ENCODE results near the gene ASH1L.

ASH1L gene

DNA sequence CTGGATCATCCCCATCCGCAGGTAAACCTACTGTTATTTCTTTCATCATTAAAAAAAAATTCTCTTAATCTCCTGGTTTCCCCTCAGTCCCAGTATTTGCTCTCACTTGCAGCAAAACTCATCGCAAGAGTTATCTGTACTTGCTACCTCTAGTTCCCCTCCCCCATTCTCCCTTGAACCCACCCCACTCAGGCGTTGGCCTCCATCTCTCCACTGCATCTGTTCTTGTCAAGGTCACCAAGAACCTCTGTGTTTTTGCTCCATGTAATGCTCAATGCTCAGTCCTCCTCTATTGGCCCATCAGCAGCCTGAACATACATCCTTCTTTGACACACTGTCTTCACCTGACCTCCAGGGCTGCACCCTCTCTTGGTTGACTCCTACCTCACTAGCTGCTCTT is 265.9 kb downstream of the ASH1L start:
- TF ChIP-seq GABPA (IDR thresholded peaks at IDR 0.05; ENCODE audit: low read depth) = no peak
- TF ChIP-seq, protein P1, sequence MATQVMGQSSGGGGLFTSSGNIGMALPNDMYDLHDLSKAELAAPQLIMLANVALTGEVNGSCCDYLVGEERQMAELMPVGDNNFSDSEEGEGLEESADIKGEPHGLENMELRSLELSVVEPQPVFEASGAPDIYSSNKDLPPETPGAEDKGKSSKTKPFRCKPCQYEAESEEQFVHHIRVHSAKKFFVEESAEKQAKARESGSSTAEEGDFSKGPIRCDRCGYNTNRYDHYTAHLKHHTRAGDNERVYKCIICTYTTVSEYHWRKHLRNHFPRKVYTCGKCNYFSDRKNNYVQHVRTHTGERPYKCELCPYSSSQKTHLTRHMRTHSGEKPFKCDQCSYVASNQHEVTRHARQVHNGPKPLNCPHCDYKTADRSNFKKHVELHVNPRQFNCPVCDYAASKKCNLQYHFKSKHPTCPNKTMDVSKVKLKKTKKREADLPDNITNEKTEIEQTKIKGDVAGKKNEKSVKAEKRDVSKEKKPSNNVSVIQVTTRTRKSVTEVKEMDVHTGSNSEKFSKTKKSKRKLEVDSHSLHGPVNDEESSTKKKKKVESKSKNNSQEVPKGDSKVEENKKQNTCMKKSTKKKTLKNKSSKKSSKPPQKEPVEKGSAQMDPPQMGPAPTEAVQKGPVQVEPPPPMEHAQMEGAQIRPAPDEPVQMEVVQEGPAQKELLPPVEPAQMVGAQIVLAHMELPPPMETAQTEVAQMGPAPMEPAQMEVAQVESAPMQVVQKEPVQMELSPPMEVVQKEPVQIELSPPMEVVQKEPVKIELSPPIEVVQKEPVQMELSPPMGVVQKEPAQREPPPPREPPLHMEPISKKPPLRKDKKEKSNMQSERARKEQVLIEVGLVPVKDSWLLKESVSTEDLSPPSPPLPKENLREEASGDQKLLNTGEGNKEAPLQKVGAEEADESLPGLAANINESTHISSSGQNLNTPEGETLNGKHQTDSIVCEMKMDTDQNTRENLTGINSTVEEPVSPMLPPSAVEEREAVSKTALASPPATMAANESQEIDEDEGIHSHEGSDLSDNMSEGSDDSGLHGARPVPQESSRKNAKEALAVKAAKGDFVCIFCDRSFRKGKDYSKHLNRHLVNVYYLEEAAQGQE (IDR thresholded peaks at IDR 0.05; ENCODE audit: insufficient replicate concordance, low read depth) = no peak
- H3K4me3 ChIP-seq (replicated peaks; ENCODE audit: insufficient read depth, low read length) = no peak overlapping the region
- no peak overlapping the region for H3K27ac ChIP-seq (replicated peaks)
- no peak for DNase-seq (ENCODE audit: low read depth in 1 of 2, low spot score in 1 of 2)
- peaks cover 12% of the 10 kb centered on the region for H3K27me3 ChIP-seq (ENCODE audit: insufficient read depth, poor library complexity, severe bottlenecking)

DNA sequence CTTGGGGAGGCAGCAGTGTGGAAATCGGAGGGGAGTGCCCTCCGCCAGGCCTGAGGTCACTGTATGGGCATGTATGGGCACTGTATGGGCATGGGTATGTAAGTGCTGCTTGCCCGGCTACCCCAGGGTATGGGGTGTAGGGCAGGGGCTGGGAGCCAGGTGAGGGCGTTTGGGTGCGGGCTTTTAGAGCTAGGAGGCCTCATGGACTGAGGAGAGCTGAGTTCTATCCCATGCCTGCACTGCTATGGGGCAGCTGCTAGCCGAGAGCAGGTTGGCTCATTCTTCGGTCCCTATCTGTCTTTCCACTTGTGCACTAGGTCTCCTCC is 266.7 kb downstream of the ASH1L start:
- H3K4me3 ChIP-seq (replicated peaks; ENCODE audit: insufficient read depth, low read length) = no peak overlapping the region
- H3K27ac ChIP-seq (replicated peaks) = no peak overlapping the region
- TF ChIP-seq SPI1 (IDR thresholded peaks at IDR 0.05; ENCODE audit: borderline replicate concordance, low read depth) (no peak), POLR2AphosphoS5 (IDR thresholded peaks at IDR 0.05; ENCODE audit: low read depth) (no peak), GABPA (IDR thresholded peaks at IDR 0.05; ENCODE audit: low read depth) (no peak)
- TF ChIP-seq, protein P2, sequence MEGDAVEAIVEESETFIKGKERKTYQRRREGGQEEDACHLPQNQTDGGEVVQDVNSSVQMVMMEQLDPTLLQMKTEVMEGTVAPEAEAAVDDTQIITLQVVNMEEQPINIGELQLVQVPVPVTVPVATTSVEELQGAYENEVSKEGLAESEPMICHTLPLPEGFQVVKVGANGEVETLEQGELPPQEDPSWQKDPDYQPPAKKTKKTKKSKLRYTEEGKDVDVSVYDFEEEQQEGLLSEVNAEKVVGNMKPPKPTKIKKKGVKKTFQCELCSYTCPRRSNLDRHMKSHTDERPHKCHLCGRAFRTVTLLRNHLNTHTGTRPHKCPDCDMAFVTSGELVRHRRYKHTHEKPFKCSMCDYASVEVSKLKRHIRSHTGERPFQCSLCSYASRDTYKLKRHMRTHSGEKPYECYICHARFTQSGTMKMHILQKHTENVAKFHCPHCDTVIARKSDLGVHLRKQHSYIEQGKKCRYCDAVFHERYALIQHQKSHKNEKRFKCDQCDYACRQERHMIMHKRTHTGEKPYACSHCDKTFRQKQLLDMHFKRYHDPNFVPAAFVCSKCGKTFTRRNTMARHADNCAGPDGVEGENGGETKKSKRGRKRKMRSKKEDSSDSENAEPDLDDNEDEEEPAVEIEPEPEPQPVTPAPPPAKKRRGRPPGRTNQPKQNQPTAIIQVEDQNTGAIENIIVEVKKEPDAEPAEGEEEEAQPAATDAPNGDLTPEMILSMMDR (IDR thresholded peaks at IDR 0.05; ENCODE audit: insufficient read depth, low read length) = no peak
- TF ChIP-seq, protein P1 (IDR thresholded peaks at IDR 0.05; ENCODE audit: insufficient replicate concordance, low read depth) = no peak
- no peak for DNase-seq (ENCODE audit: low read depth in 1 of 2, low spot score in 1 of 2)
- peaks cover 12% of the 10 kb centered on the region for H3K27me3 ChIP-seq (ENCODE audit: insufficient read depth, poor library complexity, severe bottlenecking)

DNA sequence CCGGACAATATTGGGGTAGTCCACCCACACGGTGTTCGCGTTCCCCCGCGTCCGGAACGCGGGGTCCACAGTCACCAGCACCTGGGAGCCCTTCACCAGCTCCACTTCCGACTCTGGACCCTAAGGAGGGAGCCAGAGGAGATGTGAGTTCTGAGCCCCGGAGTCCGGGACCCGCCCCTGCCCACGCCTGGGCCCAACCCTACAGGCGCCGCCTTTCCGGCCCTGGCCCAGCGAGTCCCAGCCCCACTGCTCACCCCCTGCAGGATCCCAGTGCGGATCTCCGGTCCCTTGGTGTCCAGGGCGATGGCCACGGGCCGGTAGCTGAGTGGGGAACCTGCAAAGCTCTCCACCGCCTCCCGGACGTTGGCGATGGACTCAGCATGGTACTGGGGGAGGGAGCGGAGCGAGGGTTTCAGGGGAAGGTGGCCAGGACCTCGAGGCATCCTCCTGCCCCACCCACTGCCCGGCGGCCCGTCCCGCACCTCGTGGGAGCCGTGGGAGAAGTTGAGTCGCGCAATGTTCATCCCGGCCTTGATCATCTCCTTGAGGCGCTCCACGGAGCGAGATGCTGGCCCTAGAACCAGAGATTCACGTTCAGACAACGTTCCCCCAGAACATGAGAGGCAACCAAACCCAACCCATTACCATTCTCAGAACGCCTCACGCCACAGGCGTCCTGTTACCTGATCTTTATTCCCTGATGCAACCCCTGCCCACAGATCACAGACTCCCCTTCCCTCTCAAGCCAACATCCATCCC is 267.2 kb downstream of the ASH1L start:
- DNase-seq (ENCODE audit: low read depth in 1 of 2, low spot score in 1 of 2) = no peak
- TF ChIP-seq, protein P2 (IDR thresholded peaks at IDR 0.05; ENCODE audit: insufficient read depth, low read length) = no peak
- TF ChIP-seq POLR2AphosphoS5 (IDR thresholded peaks at IDR 0.05; ENCODE audit: low read depth) = no peak
- Histone ChIP-seq H3K27me3 (ENCODE audit: insufficient read depth, poor library complexity, severe bottlenecking) (peaks cover 12% of the 10 kb centered on the region), H3K4me3 (replicated peaks; ENCODE audit: insufficient read depth, low read length) (no peak overlapping the region), H3K27ac (replicated peaks) (no peak overlapping the region)

DNA sequence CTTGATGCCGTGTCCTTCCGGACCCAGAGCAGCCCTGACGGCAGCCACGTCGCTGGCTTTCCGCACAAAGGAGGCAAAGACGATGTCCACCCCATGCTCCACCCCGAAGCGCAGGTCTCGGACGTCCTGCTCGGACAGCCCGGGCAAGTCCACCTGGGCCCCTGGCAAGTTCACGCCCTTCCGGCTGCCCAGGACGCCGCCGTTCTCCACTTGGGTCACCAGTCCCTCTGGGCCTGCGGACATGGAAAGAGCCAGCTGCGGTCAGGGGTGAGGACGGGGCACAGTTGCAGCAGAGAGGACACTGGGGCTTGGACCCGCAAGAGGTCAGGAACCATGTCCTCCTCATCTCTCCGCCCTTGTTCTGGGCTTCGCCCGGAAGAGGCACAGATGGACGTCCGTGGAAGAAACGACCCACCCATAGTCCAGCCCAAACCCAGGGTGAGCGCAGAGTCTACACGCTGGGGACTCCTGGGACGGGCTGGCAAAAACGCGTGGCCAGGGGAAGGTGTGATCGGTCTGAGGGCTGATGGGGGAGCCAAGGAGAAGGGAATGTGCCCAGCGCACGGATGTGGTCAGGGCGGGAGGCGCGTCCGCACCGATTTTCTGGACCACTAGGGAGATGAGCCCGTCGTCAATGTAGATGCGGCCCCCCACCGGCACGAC is 268.0 kb downstream of the ASH1L start:
- TF ChIP-seq SPI1 (IDR thresholded peaks at IDR 0.05; ENCODE audit: borderline replicate concordance, low read depth) = no peak
- Histone ChIP-seq H3K4me3 (replicated peaks; ENCODE audit: insufficient read depth, low read length) (no peak overlapping the region), H3K27me3 (ENCODE audit: insufficient read depth, poor library complexity, severe bottlenecking) (peaks cover 12% of the 10 kb centered on the region), H3K27ac (replicated peaks) (no peak overlapping the region)
- DNase-seq (ENCODE audit: low read depth in 1 of 2, low spot score in 1 of 2) = no peak
